HG02588 (cell line): ENCODE measurements around the gene LARP1.
"Not testable (repeated sequence)": the region's sequence is repeated elsewhere in the genome, so short reads cannot be mapped to it uniquely, and the experiment has no call there.

Experiments
- ATAC-seq: cut with Tn5 transposase; IDR thresholded peaks from one replicate; pipeline ENCODE4 v1.9.1; 2021; ENCODE audit warnings: mild to moderate bottlenecking, moderate library complexity; ENCODE audit not compliant: unreplicated experiment

Gene LARP1

GRCh38 chr5:154734370-154735248 is 20.6 kb upstream of the LARP1 start:
- no peak for ATAC-seq

- not testable (repeated sequence) for ATAC-seq
These were observed 19.8 kb upstream of the LARP1 start for GRCh38 chr5:154735362-154735761.

- ATAC-seq: not testable (repeated sequence)
These were observed 18.8 kb upstream of the LARP1 start for GRCh38 chr5:154736372-154736771.

- ATAC-seq: no peak
These were observed 17.4 kb upstream of the LARP1 start for GRCh38 chr5:154737667-154738320.

GRCh38 chr5:154740483-154740882 is 14.7 kb upstream of the LARP1 start:
- no peak for ATAC-seq

GRCh38 chr5:154740957-154741356 is 14.2 kb upstream of the LARP1 start:
- ATAC-seq: no peak

- ATAC-seq: no peak
These were observed 13.8 kb upstream of the LARP1 start for GRCh38 chr5:154741415-154741814.

GRCh38 chr5:154743812-154744211 is 11.4 kb upstream of the LARP1 start:
- ATAC-seq: no peak

- ATAC-seq: no peak
These were observed 9.8 kb upstream of the LARP1 start for GRCh38 chr5:154745349-154745748.

GRCh38 chr5:154749491-154749890 is 5.7 kb upstream of the LARP1 start:
- ATAC-seq: no peak

GRCh38 chr5:154750641-154751040 is 4.5 kb upstream of the LARP1 start:
- not testable (repeated sequence) for ATAC-seq

- no peak for ATAC-seq
These were observed 3.3 kb upstream of the LARP1 start for GRCh38 chr5:154751854-154752253.

- ATAC-seq: no peak
These were observed 1.4 kb upstream of the LARP1 start for GRCh38 chr5:154753792-154754191.

- peak; percentile 88 for ATAC-seq
These were observed 467 bp upstream of the LARP1 start for GRCh38 chr5:154754460-154755360.

- no peak for ATAC-seq
These were observed 1.1 kb downstream of the LARP1 start for GRCh38 chr5:154756009-154756867.

- no peak for ATAC-seq
These were observed 2.0 kb downstream of the LARP1 start for GRCh38 chr5:154756868-154757813.

GRCh38 chr5:154757814-154758406 is 2.7 kb downstream of the LARP1 start:
- no peak for ATAC-seq

- ATAC-seq: no peak
These were observed 3.3 kb downstream of the LARP1 start for GRCh38 chr5:154758493-154758892.

- no peak for ATAC-seq
These were observed 3.8 kb downstream of the LARP1 start for GRCh38 chr5:154758977-154759376.
